Activated CD4-positive, alpha-beta T cell treated with anti-CD3 and anti-CD28 coated beads, Interleukin-2, amount 50 U/mL, for 16 hours (primary cell): ENCODE results near the gene SLC15A2.
"Not testable (repeated sequence)": the region's sequence is repeated elsewhere in the genome, so short reads cannot be mapped to it uniquely, and the experiment has no call there.

Source experiments
- DNase-seq: peaks from one replicate; pipeline ENCODE4 v3.0.0-alpha.2; 2020

SLC15A2 gene

GRCh38 chr3:121938141-121938855, 44.1 kb downstream of the SLC15A2 start:
- not testable (repeated sequence) for DNase-seq

GRCh38 chr3:121941592-121941991, 47.4 kb downstream of the SLC15A2 start:
- no peak for DNase-seq

GRCh38 chr3:121942116-121942786, 48.0 kb downstream of the SLC15A2 start:
- DNase-seq: no peak

- no peak for DNase-seq
Observed at GRCh38 chr3:121943431-121943830, 49.2 kb downstream of the SLC15A2 start.

- DNase-seq: no peak
Observed at GRCh38 chr3:121948641-121949040, 54.4 kb downstream of the SLC15A2 start.

- DNase-seq: no peak
Observed at GRCh38 chr3:121951291-121951919, 57.2 kb downstream of the SLC15A2 start.

GRCh38 chr3:121956363-121956762, 62.2 kb downstream of the SLC15A2 start:
- DNase-seq: no peak

GRCh38 chr3:121957674-121958415, 63.6 kb downstream of the SLC15A2 start:
- DNase-seq: no peak

GRCh38 chr3:121958801-121959200, 64.6 kb downstream of the SLC15A2 start:
- DNase-seq: no peak

- DNase-seq: no peak
Observed at GRCh38 chr3:121961283-121961682, 67.1 kb downstream of the SLC15A2 start.

GRCh38 chr3:121962443-121962842, 68.2 kb downstream of the SLC15A2 start:
- no peak for DNase-seq

GRCh38 chr3:121963608-121964007, 69.4 kb downstream of the SLC15A2 start:
- no peak for DNase-seq

- no peak for DNase-seq
Observed at GRCh38 chr3:121969631-121970030, 75.4 kb downstream of the SLC15A2 start.

GRCh38 chr3:121970047-121970446, 75.8 kb downstream of the SLC15A2 start:
- no peak for DNase-seq

GRCh38 chr3:121974601-121975111, 80.5 kb downstream of the SLC15A2 start:
- DNase-seq: no peak

- DNase-seq: no peak
Observed at GRCh38 chr3:121975702-121976302, 81.6 kb downstream of the SLC15A2 start.

- no peak for DNase-seq
Observed at GRCh38 chr3:121976727-121977126, 82.5 kb downstream of the SLC15A2 start.

GRCh38 chr3:121979246-121979645, 85.0 kb downstream of the SLC15A2 start:
- no peak for DNase-seq

GRCh38 chr3:121979734-121980449, 85.7 kb downstream of the SLC15A2 start:
- no peak for DNase-seq

GRCh38 chr3:121980450-121980796, 86.2 kb downstream of the SLC15A2 start:
- DNase-seq: no peak

- DNase-seq: no peak
Observed at GRCh38 chr3:121981473-121981872, 87.3 kb downstream of the SLC15A2 start.

GRCh38 chr3:121985846-121986245, 91.6 kb downstream of the SLC15A2 start:
- DNase-seq: no peak
